ENCODE measurements around the gene NRL. TPM values are rescaled to one million over a fixed set of nuclear protein-coding genes. Genes with fewer than 3 reads are reported as not detected.

NRL gene
- total RNA-seq, 1 donor from 2014 or later, result 1.9 TPM

DNA sequence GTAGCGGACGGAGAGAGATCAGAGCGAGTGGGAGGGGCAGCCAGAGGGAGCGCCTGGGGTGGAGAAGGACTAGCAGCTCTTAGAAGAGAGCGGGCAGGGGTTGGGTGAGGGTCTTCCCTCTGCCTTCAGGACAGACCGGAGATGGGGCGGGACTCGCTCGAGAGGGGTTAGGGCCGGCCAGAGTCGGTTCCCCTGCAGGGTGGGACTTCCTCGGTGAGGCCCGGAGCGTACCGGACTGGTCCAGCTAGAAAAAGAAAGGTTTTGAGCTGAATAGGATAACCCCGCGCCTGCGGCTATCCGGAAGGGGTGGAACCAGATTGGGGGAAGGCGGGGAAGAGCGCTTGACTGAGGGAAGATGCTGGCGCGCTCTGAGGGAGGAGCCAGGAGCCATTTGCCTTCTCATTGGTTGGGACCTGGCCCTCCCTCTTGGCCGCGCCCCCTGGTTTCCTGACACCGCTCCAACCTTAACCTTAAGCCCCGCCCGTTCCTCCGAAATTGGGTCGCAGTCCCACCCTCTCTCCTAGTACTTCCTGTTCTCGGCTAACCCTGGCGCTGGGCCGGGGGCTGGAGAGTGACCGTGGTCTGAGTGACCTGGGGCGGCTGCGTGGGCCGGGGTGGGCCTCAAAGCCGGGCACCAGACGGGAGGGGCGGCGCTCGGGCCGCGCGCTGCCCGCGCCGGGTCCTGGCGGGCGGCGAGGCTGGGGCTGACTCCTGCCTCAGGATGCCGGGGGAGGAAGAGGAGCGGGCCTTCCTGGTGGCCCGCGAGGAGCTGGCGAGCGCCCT, 32.4 kb upstream of the NRL start, which contains the start of gene RNF31:
Gene RNF31, plus strand, starts transcription at position 521 of the 783 bp plus-strand sequence. Its CDS starts 201 bp downstream, at position 722.
- TF ChIP-seq, protein P1, sequence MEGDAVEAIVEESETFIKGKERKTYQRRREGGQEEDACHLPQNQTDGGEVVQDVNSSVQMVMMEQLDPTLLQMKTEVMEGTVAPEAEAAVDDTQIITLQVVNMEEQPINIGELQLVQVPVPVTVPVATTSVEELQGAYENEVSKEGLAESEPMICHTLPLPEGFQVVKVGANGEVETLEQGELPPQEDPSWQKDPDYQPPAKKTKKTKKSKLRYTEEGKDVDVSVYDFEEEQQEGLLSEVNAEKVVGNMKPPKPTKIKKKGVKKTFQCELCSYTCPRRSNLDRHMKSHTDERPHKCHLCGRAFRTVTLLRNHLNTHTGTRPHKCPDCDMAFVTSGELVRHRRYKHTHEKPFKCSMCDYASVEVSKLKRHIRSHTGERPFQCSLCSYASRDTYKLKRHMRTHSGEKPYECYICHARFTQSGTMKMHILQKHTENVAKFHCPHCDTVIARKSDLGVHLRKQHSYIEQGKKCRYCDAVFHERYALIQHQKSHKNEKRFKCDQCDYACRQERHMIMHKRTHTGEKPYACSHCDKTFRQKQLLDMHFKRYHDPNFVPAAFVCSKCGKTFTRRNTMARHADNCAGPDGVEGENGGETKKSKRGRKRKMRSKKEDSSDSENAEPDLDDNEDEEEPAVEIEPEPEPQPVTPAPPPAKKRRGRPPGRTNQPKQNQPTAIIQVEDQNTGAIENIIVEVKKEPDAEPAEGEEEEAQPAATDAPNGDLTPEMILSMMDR (IDR thresholded peaks at IDR 0.05), result no peak
- Mint-ChIP-seq H3K27me3 (ENCODE audit: unreplicated experiment) (no peaks in the 10 kb centered on the region), H3K27ac (ENCODE audit: unreplicated experiment) (peak within 1 kb of the TSS; percentile 99), H3K4me1 (ENCODE audit: unreplicated experiment) (peaks cover 27% of the 10 kb centered on the region), H3K4me3 (ENCODE audit: unreplicated experiment) (peak within 1 kb of the TSS; percentile 99), H3K36me3 (ENCODE audit: unreplicated experiment) (peaks cover 21% of the 10 kb centered on the region), H3K9me3 (ENCODE audit: unreplicated experiment) (no peaks in the 10 kb centered on the region)
- peak; percentile 98 for DNase-seq (ENCODE audit: extremely low spot score, unreplicated experiment)

DNA sequence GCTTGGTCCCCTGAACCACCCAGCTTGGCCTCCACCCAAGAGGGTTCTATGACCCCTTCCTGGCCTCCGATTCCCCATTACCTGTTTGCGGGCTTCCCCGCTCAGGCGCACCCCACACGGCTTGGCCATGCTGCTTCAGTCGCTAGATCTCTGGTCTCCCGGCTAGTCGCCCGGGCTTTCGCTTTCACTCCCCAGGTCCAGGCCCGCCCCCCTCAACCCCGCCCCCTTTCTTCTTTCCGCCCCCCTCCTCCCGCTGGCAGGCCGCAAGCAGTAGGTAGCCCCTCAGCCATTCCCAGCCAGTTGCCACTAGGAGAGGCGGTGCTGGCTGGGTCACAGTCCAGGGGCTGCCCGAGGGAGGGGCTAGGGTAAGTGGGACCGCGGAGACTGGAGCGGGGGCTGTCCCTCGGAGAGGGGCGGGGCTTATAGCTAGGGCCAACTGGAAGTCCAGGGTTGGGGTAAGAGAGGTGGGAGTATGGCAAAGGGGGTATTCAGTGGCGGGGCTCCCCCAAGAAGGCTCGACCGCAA, 31.8 kb upstream of the NRL start, which contains the start of gene PSME2:
Gene PSME2, minus strand, starts transcription at position 158 of the 525 bp plus-strand sequence. Its CDS starts 29 bp downstream, at position 129.
- Mint-ChIP-seq H3K9me3 (ENCODE audit: unreplicated experiment) (no peaks in the 10 kb centered on the region), H3K4me3 (ENCODE audit: unreplicated experiment) (peak within 1 kb of the TSS; percentile 99), H3K27ac (ENCODE audit: unreplicated experiment) (peak within 1 kb of the TSS; percentile 99), H3K36me3 (ENCODE audit: unreplicated experiment) (peaks cover 18% of the 10 kb centered on the region), H3K27me3 (ENCODE audit: unreplicated experiment) (no peaks in the 10 kb centered on the region), H3K4me1 (ENCODE audit: unreplicated experiment) (peaks cover 30% of the 10 kb centered on the region)
- DNase-seq (ENCODE audit: extremely low spot score, unreplicated experiment), result peak; percentile 99
- TF ChIP-seq, protein P1 (IDR thresholded peaks at IDR 0.05), result no peak

DNA sequence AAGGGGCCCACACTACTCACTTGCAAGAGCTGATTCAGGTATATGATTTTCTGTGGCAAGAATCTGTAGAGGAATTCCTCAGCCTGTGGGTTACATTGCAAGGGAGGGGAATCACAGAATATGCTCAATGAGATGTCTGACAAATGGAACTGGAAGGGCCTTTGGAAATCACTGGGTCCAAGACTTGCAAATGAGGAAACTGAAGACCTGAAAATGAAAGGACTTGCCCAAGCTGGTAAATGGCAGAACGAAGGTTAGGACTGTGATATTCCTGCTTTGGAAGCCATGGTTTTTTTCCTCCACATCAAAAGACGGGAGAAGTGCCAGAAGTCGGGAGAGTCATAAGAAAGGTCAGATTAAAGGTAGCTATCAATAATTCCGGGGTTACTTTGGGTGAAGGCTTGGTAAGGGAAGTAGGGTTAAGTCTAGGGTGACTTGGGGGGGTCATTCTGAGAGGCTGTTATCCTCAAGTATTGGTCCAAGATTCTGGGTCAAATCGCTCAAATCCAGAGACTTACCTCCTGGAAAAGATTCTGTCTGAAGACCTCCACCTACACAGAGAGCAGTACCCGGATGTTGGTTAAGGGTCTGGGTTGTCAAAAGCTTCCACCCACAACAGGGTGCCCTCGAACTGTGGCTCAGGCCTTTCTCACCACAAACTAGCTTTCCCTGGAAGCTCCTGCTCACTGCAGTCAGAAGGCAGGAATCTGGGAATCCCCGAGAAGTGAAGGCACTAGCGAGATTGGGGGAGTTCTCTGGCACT, 31.1 kb upstream of the NRL start:
- Mint-ChIP-seq H3K4me1 (ENCODE audit: unreplicated experiment) (peaks cover 30% of the 10 kb centered on the region), H3K36me3 (ENCODE audit: unreplicated experiment) (peaks cover 15% of the 10 kb centered on the region), H3K27me3 (ENCODE audit: unreplicated experiment) (no peaks in the 10 kb centered on the region), H3K9me3 (ENCODE audit: unreplicated experiment) (no peaks in the 10 kb centered on the region), H3K27ac (ENCODE audit: unreplicated experiment) (peak overlapping the region; percentile 99), H3K4me3 (ENCODE audit: unreplicated experiment) (peak overlapping the region; percentile 99)
- TF ChIP-seq, protein P1 (IDR thresholded peaks at IDR 0.05), result no peak
- no peak for DNase-seq (ENCODE audit: extremely low spot score, unreplicated experiment)

DNA sequence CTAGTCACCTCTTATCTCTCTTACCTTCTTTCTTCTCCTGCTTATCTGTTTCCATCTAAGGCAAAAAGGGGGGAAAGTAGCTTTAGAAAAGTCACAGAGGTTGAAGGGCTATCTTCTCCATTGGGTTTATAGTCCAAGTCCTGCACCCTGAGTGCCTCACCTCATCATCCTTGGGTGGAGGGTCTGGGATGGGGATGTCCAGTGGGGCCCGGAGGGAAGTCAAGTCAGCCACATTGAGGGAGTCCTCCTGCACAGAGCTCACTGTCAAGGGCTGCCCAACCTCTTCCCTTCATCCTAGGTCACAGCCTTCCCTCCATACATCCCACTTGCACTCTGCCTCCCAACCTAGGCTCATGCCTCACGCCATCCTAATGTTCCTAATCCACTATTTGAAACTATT, 30.5 kb upstream of the NRL start:
- H3K9me3 Mint-ChIP-seq (ENCODE audit: unreplicated experiment), result no peaks in the 10 kb centered on the region
- H3K27ac Mint-ChIP-seq (ENCODE audit: unreplicated experiment), result peak overlapping the region; percentile 99
- H3K27me3 Mint-ChIP-seq (ENCODE audit: unreplicated experiment), result no peaks in the 10 kb centered on the region
- TF ChIP-seq, protein P1 (IDR thresholded peaks at IDR 0.05), result no peak
- no peak overlapping the region for H3K4me3 Mint-ChIP-seq (ENCODE audit: unreplicated experiment)
- H3K36me3 Mint-ChIP-seq (ENCODE audit: unreplicated experiment), result peaks cover 9% of the 10 kb centered on the region
- no peak for DNase-seq (ENCODE audit: extremely low spot score, unreplicated experiment)
- H3K4me1 Mint-ChIP-seq (ENCODE audit: unreplicated experiment), result peaks cover 34% of the 10 kb centered on the region

Measured in osteocyte (in vitro differentiated cells).